ENCODE data around the gene GABRG1.

GABRG1 gene

GRCh38 chr4:46123913-46124755 is at the start of gene GABRG1:
TSS of gene GABRG1 (minus strand) at chr4:46124054. CDS start at chr4:46123913, 141 bp downstream.
- no peak for DNase-seq

GRCh38 chr4:46146993-46147392 is 23.1 kb upstream of the GABRG1 start:
- DNase-seq = no peak

GRCh38 chr4:46131498-46132057 is 7.7 kb upstream of the GABRG1 start:
- DNase-seq = no peak

GRCh38 chr4:46124773-46125413 is 1.0 kb upstream of the GABRG1 start:
- no peak for DNase-seq

GRCh38 chr4:46081674-46082073 is 42.2 kb downstream of the GABRG1 start:
- no peak for DNase-seq

GRCh38 chr4:46081248-46081647 is 42.6 kb downstream of the GABRG1 start:
- DNase-seq = no peak

- DNase-seq = no peak
Observed at GRCh38 chr4:46073778-46074177, 50.1 kb downstream of the GABRG1 start.

GRCh38 chr4:46051392-46051791 is 72.5 kb downstream of the GABRG1 start:
- DNase-seq = no peak

- DNase-seq = no peak
Observed at GRCh38 chr4:46032056-46032455, 91.8 kb downstream of the GABRG1 start.

GRCh38 chr4:46016306-46016705 is 107.5 kb downstream of the GABRG1 start:
- DNase-seq = no peak

GRCh38 chr4:45992728-45993127 is 131.1 kb downstream of the GABRG1 start:
- DNase-seq = no peak

- DNase-seq = no peak
Observed at GRCh38 chr4:45989775-45990174, 134.1 kb downstream of the GABRG1 start.

- DNase-seq = no peak
Observed at GRCh38 chr4:45987858-45988257, 136.0 kb downstream of the GABRG1 start.
